Measurements from ENCODE around the gene DOCK4. TPM values are rescaled to one million over a fixed set of nuclear protein-coding genes. Genes with fewer than 3 reads are reported as not detected.

DOCK4 gene
- total RNA-seq, 1 donor from 2014 or later = 43.5 TPM

DNA sequence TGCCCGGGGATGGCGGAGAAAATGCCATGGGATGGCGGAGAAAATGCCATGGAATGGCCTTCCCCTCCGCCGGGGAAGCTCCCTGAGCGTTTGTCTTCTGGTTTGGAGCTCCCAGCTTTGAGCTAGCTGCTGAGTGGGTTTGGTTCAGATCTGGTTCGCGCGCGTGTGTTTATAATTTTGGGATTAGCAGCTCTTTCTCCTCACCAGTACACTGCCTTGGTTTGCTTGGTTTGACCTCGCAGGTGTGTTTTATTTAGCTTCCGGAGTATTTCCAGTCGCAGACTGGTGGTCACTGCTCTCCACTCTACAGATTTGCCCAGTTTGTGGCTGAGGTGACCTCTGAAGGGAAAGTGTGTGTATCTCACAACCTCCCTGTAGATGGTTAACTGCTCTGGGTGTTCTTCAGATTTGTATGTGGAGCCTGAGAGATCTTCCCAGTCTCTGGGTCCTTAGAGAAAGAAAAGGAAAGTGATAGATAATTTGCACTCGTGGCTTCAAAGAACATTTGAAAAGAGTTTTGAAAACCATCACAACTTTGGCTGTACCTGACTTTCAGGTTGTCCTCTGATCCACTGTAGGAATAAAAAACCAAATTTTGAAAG, 893 bp upstream of the DOCK4 start:
- TF ChIP-seq, protein P1, sequence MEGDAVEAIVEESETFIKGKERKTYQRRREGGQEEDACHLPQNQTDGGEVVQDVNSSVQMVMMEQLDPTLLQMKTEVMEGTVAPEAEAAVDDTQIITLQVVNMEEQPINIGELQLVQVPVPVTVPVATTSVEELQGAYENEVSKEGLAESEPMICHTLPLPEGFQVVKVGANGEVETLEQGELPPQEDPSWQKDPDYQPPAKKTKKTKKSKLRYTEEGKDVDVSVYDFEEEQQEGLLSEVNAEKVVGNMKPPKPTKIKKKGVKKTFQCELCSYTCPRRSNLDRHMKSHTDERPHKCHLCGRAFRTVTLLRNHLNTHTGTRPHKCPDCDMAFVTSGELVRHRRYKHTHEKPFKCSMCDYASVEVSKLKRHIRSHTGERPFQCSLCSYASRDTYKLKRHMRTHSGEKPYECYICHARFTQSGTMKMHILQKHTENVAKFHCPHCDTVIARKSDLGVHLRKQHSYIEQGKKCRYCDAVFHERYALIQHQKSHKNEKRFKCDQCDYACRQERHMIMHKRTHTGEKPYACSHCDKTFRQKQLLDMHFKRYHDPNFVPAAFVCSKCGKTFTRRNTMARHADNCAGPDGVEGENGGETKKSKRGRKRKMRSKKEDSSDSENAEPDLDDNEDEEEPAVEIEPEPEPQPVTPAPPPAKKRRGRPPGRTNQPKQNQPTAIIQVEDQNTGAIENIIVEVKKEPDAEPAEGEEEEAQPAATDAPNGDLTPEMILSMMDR (IDR thresholded peaks at IDR 0.05) = no peak
- no peak for DNase-seq (ENCODE audit: low spot score in 2 of 2)
- H3K27ac ChIP-seq = peak overlapping the region; percentile 78 to 82
- H3K36me3 ChIP-seq = no peaks in the 10 kb centered on the region
- no peaks in the 10 kb centered on the region for H3K9me3 ChIP-seq
- no peaks in the 10 kb centered on the region for H3K27me3 ChIP-seq
- intact Hi-C loops (cut with DNase I) = loop anchor here (1.0 to 10.0 kb wide), 6 partner anchors 185 to 728 kb away; partner anchors contain the start of genes IFRD1, IMMP2L and LSMEM1
- H3K4me1 ChIP-seq = peaks cover 0 to 7% of the 10 kb centered on the region in 2 donors
- H3K4me3 ChIP-seq = peak overlapping the region; percentile 82

DNA sequence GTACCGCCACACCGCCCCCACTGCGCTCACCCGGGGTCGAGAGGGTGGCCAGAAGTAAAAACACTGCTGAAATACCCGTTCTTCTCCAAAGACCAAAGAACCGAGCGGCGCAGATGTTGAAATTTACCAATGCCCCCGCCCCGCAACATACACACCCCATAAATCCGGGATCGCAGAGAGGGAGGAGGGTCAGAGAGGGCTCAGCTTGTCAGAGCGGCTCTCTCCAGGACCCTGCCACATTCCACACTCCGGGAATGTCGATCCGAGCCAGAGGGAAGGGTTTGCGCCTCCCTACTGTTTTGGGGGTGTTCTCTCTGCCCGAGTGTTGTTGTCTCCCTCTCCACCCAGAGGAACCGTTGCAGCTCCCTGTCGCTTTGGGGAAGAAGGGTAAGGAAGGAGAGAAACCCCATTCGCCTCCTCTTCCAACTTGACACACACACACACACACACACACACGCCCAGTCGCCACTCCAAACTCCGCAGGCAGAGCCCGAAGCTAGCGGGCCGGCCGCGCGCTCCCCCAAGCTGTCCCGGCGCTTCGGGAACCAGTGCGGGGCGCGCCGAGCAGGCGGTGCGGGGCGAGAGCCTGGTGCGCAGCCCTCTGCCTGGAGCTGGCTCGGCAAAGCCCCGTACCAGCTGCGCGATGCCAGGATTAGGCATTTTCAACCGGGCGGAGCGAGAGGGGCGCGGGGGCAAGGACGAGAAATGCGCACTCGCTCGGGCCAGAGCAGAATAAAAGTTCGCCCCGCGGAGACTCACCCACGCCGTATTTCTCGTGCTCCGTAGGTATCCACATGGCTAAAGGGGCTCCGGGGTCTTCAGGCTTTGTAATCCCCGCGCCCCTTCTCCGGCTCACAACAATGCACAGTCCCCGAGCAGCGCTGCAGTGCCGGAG, 609 bp downstream of the DOCK4 start:
- peak in 1 of 2 donors; percentile 75 for DNase-seq (ENCODE audit: low spot score in 2 of 2)
- H3K27ac ChIP-seq = peak overlapping the region; percentile 82 to 84
- intact Hi-C loops (cut with DNase I) = loop anchor here (1.0 to 10.0 kb wide), 6 partner anchors 187 to 729 kb away; partner anchors contain the start of genes IFRD1, IMMP2L and LSMEM1
- H3K9me3 ChIP-seq = no peaks in the 10 kb centered on the region
- TF ChIP-seq, protein P1 (IDR thresholded peaks at IDR 0.05) = no peak
- H3K27me3 ChIP-seq = no peaks in the 10 kb centered on the region
- peak overlapping the region; percentile 82 for H3K4me3 ChIP-seq
- H3K4me1 ChIP-seq = peaks cover 0 to 7% of the 10 kb centered on the region in 2 donors
- no peaks in the 10 kb centered on the region for H3K36me3 ChIP-seq

DNA sequence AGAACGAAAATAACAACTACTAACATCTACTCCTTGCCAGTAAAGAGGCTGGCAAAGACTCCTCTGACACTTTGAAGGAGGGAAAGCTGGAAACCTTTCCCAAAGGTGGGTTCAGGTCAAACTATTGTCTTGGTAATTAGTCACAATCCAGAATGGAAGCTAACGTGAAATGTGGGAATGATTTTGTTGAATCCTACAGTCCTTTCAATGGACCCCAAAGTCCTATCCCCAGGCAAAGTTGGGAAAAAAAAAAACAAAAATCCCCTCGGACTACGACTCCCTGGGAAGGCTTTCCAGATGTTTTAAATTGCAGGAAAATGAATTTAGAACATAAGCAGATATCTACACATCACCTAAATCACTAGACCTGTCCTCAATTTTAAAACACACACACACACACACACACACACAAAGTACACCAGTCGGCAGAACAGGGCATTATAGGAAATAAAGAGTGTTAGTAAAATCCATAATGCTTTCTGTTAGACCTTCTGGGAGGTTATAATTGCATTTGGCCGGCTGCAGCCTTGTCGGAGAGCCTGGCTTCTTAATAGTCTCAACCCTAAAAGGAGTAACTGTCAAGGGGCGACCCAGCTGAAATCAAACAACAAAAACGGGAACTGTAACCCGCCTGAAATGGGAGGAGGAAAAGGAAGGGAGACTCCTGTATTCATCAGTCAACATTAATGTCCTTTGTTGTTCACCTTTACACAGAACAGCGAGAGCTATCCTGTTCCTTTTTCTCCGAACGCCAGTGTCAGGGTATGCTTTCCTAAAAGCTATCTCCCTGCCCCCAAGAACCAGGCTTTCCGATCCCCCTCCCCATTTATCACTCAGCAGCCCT, 1.5 kb downstream of the DOCK4 start:
- Histone ChIP-seq H3K27me3 (no peaks in the 10 kb centered on the region), H3K27ac (peak overlapping the region; percentile 82 to 84), H3K9me3 (no peaks in the 10 kb centered on the region), H3K4me3 (peak overlapping the region; percentile 82), H3K36me3 (no peaks in the 10 kb centered on the region), H3K4me1 (peaks cover 0 to 7% of the 10 kb centered on the region in 2 donors)
- TF ChIP-seq, protein P1 (IDR thresholded peaks at IDR 0.05) = no peak
- DNase-seq (ENCODE audit: low spot score in 2 of 2) = no peak
- intact Hi-C loops (cut with DNase I) = loop anchor here (5.0 to 10.0 kb wide), 5 partner anchors 188 to 730 kb away; partner anchors contain the start of genes IMMP2L and LSMEM1

DNA sequence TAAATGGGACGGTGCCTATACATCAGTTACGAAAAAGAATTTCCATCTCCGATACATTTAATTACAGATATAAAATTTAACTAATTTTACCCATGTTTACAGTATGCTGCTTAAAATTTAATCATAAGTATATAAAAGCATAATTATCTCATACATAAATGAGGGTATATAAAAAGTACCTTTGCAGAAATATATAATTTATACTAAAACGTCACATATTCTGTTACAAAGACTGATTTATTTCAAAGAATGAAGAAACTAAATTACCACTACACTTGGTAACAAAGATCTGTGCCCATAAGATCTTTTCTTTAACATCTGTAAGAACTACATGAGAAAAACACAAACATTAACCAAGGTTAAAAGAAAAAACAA, 2.8 kb downstream of the DOCK4 start:
- intact Hi-C loops (cut with DNase I) = loop anchor here (10.0 kb wide), 2 partner anchors 639 to 731 kb away; partner anchors contain the start of gene IMMP2L
- peak overlapping the region; percentile 82 for H3K4me3 ChIP-seq
- TF ChIP-seq, protein P1 (IDR thresholded peaks at IDR 0.05) = no peak
- H3K9me3 ChIP-seq = no peaks in the 10 kb centered on the region
- no peaks in the 10 kb centered on the region for H3K36me3 ChIP-seq
- no peak overlapping the region for H3K27ac ChIP-seq
- no peak for DNase-seq (ENCODE audit: low spot score in 2 of 2)
- no peaks in the 10 kb centered on the region for H3K27me3 ChIP-seq
- H3K4me1 ChIP-seq = peaks cover 0 to 7% of the 10 kb centered on the region in 2 donors

DNA sequence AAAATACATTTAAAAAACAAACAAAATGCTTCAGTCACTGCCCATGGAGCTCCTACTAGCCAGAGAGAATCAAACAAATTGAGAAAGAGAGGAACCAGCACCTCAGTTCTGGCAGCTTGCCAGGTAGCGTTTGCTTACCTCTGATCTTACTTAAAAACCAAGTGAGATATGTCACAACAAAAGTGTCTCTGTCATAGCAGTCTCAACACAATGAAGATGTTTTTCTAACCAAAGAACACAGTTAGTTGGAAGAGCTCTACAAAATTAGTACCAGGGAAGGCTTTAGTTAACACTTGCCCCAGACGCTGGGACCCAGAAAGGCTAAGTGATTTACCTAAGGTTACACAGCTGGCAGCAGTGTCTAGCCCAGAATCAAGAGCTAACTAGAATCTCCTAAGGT, 3.4 kb downstream of the DOCK4 start:
- Histone ChIP-seq H3K27ac (no peak overlapping the region), H3K4me1 (peaks cover 0 to 7% of the 10 kb centered on the region in 2 donors), H3K4me3 (no peak overlapping the region), H3K36me3 (no peaks in the 10 kb centered on the region), H3K27me3 (no peaks in the 10 kb centered on the region), H3K9me3 (no peaks in the 10 kb centered on the region)
- intact Hi-C loops (cut with DNase I) = loop anchor here (10.0 kb wide), 2 partner anchors 638 to 732 kb away; partner anchors contain the start of gene IMMP2L
- TF ChIP-seq, protein P1 (IDR thresholded peaks at IDR 0.05) = no peak
- DNase-seq (ENCODE audit: low spot score in 2 of 2) = no peak
